H1 (cell line): ENCODE data around the gene TNPO3. TPM values are rescaled to one million over a fixed set of nuclear protein-coding genes. Genes with fewer than 3 reads are reported as not detected.

ENCODE experiments used
- CTCF ChIA-PET: fragments of 300-600 bp; sonication (Branson Sonifier 250); formaldehyde crosslinking; loops from one replicate; lab custom pipeline; 2021; ENCODE audit not compliant: partially characterized antibody; lab: Charles Lee
- POLR2A ChIA-PET: fragments of 300-600 bp; sonication (Branson Sonifier 250); formaldehyde crosslinking; loops from one replicate; lab custom pipeline; 2021; ENCODE audit warnings: inconsistent platforms; ENCODE audit not compliant: partially characterized antibody; lab: Charles Lee
- DNase-seq, 2 experiments: peaks; one replicate each; pipeline versions ENCODE4 v3.0.0 to v3.0.0-alpha.2; 2010 to 2022; ENCODE audit warnings: low spot score in 2 of 2, low read depth in 1 of 2, mixed read lengths in 1 of 2
- FAIRE-seq: peaks from 2 replicates; lab custom pipeline; 2011; peaks lifted over from hg19 to GRCh38; lab: Jason Lieb, UNC
- H2AFZ ChIP-seq: 2 replicates; pipeline ENCODE4 v1.8.1; 2012; ENCODE audit warnings: low read length, inconsistent platforms
- H2AK5ac ChIP-seq: 2 replicates; pipeline ENCODE4 v1.6.1; 2013; ENCODE audit warnings: low read depth, low read length
- H2BK120ac ChIP-seq: replicated peaks from 2 replicates; pipeline ENCODE3; 2013; ENCODE audit warnings: low read depth, low read length, inconsistent platforms
- H2BK12ac ChIP-seq: 2 replicates; pipeline ENCODE4 v1.6.1; 2013; ENCODE audit warnings: low read depth, low read length
- H2BK15ac ChIP-seq: 2 replicates; pipeline ENCODE4 v1.6.1; 2013; ENCODE audit warnings: low read length
- H2BK20ac ChIP-seq: 2 replicates; pipeline ENCODE4 v1.6.1; 2013; ENCODE audit warnings: low read length
- H2BK5ac ChIP-seq: 2 replicates; pipeline ENCODE4 v1.6.1; 2013; ENCODE audit warnings: low read depth, low read length
- H3K14ac ChIP-seq: 2 replicates; pipeline ENCODE4 v1.6.1; 2013; ENCODE audit warnings: inconsistent platforms; ENCODE audit not compliant: insufficient read length
- H3K18ac ChIP-seq: 2 replicates; pipeline ENCODE4 v1.6.1; 2013; ENCODE audit warnings: low read length; ENCODE audit errors: extremely low read depth
- H3K23ac ChIP-seq: 2 replicates; pipeline ENCODE4 v1.6.1; 2013; ENCODE audit warnings: inconsistent platforms; ENCODE audit not compliant: insufficient read length
- H3K23me2 ChIP-seq: 2 replicates; pipeline ENCODE4 v1.6.1; 2013; ENCODE audit warnings: low read depth, low read length
- H3K27ac ChIP-seq: 2 replicates; pipeline ENCODE4 v1.6.1; 2011; ENCODE audit warnings: low read depth, low read length, inconsistent platforms
- H3K27me3 ChIP-seq, 4 experiments: replicated peaks in 1 of 4; 1 replicate in 1 of 4; 2 replicates in 3 of 4; pipeline versions ENCODE4 v1.6.1 to v1.8.1; 2011 to 2013; ENCODE audit warnings: low read length in 3 of 4, mild to moderate bottlenecking in 3 of 4, inconsistent platforms in 2 of 4, mixed read lengths in 2 of 4, moderate library complexity in 1 of 4; ENCODE audit not compliant: control insufficient read depth in 3 of 4, insufficient read depth in 3 of 4; ENCODE audit errors: extremely low read depth in 1 of 4
- H3K36me3 ChIP-seq, 4 experiments: 2 replicates each; pipeline versions ENCODE4 v1.6.1 to v1.8.1; 2011 to 2013; ENCODE audit warnings: mild to moderate bottlenecking in 4 of 4, low read length in 3 of 4, moderate library complexity in 2 of 4, control low read depth in 1 of 4, inconsistent platforms in 1 of 4; ENCODE audit not compliant: insufficient read depth in 4 of 4, control insufficient read depth in 2 of 4
- H3K4ac ChIP-seq: replicated peaks from 2 replicates; pipeline ENCODE3; 2013; ENCODE audit warnings: low read length, low read depth, mixed read lengths, inconsistent platforms; ENCODE audit not compliant: insufficient read length
- H3K4me1 ChIP-seq, 4 experiments: replicated peaks in 1 of 4; 1 replicate in 1 of 4; 2 replicates in 3 of 4; pipeline versions ENCODE4 v1.6.1 to v1.8.1; 2011 to 2013; ENCODE audit warnings: low read length in 3 of 4, inconsistent platforms in 2 of 4, mixed read lengths in 1 of 4; ENCODE audit not compliant: insufficient read depth in 4 of 4, control insufficient read depth in 3 of 4
- H3K4me2 ChIP-seq, 2 experiments: 2 replicates each; pipeline versions ENCODE4 v1.6.1 to v1.8.1; 2011 to 2013; ENCODE audit warnings: low read depth in 2 of 2, low read length in 2 of 2, control low read depth in 1 of 2, inconsistent platforms in 1 of 2, mild to moderate bottlenecking in 1 of 2; ENCODE audit not compliant: insufficient read depth in 1 of 2
- H3K4me3 ChIP-seq, 4 experiments: fragments of 200-600, 300-600 bp in 1 of 4; sonication (generic), shearing (Covaris generic), sonication (Bioruptor Twin) in 1 of 4; 2 replicates each; pipeline versions ENCODE4 v1.5.1 to v1.8.1; 2011 to 2016; ENCODE audit warnings: low read length in 4 of 4, low read depth in 3 of 4, control low read depth in 2 of 4, inconsistent platforms in 2 of 4, mild to moderate bottlenecking in 2 of 4, mixed read lengths in 1 of 4, moderate library complexity in 1 of 4; ENCODE audit not compliant: insufficient read depth in 2 of 4; ENCODE audit errors: extremely low read depth in 1 of 4
- H3K56ac ChIP-seq: replicated peaks from 2 replicates; pipeline ENCODE3; 2013; ENCODE audit warnings: low read depth, mild to moderate bottlenecking, mixed read lengths, low read length, inconsistent platforms; ENCODE audit not compliant: insufficient read length
- H3K79me1 ChIP-seq: 2 replicates; pipeline ENCODE4 v1.6.1; 2013; ENCODE audit warnings: low read depth, low read length, control low read depth
- H3K79me2 ChIP-seq, 2 experiments: 2 replicates each; pipeline versions ENCODE4 v1.6.1 to v1.8.1; 2012 to 2013; ENCODE audit warnings: low read length in 2 of 2, mild to moderate bottlenecking in 2 of 2, inconsistent platforms in 1 of 2; ENCODE audit not compliant: insufficient read depth in 2 of 2, control insufficient read depth in 1 of 2
- H3K9ac ChIP-seq, 4 experiments: replicated peaks in 1 of 4; 1 replicate in 1 of 4; 2 replicates in 3 of 4; pipeline versions ENCODE4 v1.6.1 to v1.8.1; 2011 to 2013; ENCODE audit warnings: low read depth in 3 of 4, low read length in 3 of 4, control low read depth in 2 of 4, mild to moderate bottlenecking in 2 of 4, moderate library complexity in 2 of 4, inconsistent platforms in 1 of 4; ENCODE audit errors: extremely low read depth in 1 of 4
- H3K9me3 ChIP-seq, 2 experiments: 2 replicates each; pipeline versions ENCODE4 v1.6.1 to v1.8.1; 2012 to 2013; ENCODE audit warnings: mild to moderate bottlenecking in 2 of 2, moderate library complexity in 2 of 2, control low read depth in 1 of 2, inconsistent platforms in 1 of 2, low read depth in 1 of 2, low read length in 1 of 2, mixed read lengths in 1 of 2; ENCODE audit not compliant: insufficient read depth in 2 of 2
- H4K20me1 ChIP-seq, 2 experiments: replicated peaks in 1 of 2; 2 replicates each; pipeline versions ENCODE3 to v1.8.1; 2011 to 2013; ENCODE audit warnings: inconsistent platforms in 2 of 2, low read length in 2 of 2, mild to moderate bottlenecking in 1 of 2; ENCODE audit not compliant: insufficient read depth in 2 of 2, control insufficient read depth in 1 of 2
- H4K5ac ChIP-seq: 2 replicates; pipeline ENCODE4 v1.6.1; 2013; ENCODE audit warnings: low read length, low read depth, mixed read lengths, inconsistent platforms; ENCODE audit not compliant: insufficient read length
- H4K8ac ChIP-seq: 2 replicates; pipeline ENCODE4 v1.8.0; 2013; ENCODE audit warnings: mild to moderate bottlenecking, moderate library complexity, low read length, inconsistent platforms; ENCODE audit not compliant: insufficient read depth; ENCODE audit errors: extremely low read depth
- H4K91ac ChIP-seq: replicated peaks from 2 replicates; pipeline ENCODE3; 2013; ENCODE audit warnings: low read length, mixed read lengths, inconsistent platforms; ENCODE audit not compliant: insufficient read length
- CHD2 ChIP-seq: IDR thresholded peaks from 2 replicates; pipeline ENCODE4 v1.6.1; 2012; ENCODE audit warnings: low read length, improper control_type of control experiment
- KDM4A ChIP-seq: IDR thresholded peaks from one replicate; pipeline ENCODE4 v1.7.1; 2012; ENCODE audit warnings: low read depth, mild to moderate bottlenecking, moderate library complexity, low read length, inconsistent platforms; ENCODE audit not compliant: severe bottlenecking
- WGBS, 2 experiments: shearing (Covaris generic) in 1 of 2; methylation state at CpG; one replicate each; pipeline versions ENCODE4 v1.1.6 to v1.1.7; 2013 to 2015; ENCODE audit warnings: low lambda C conversion rate in 2 of 2, mixed read lengths in 2 of 2, inconsistent platforms in 1 of 2, low coverage in 1 of 2, missing lambda C conversion rate in 1 of 2; ENCODE audit not compliant: insufficient replicate concordance in 2 of 2, insufficient coverage in 1 of 2, insufficient read length in 1 of 2; ENCODE audit errors: extremely low coverage in 1 of 2, missing lambda C conversion rate in 1 of 2; 5-methylcytosine and 5-hydroxymethylcytosine counted together
- polyA plus RNA-seq, 7 experiments: library from polyadenylated mRNA; depleted of rRNA in 3 of 7; stranded (reverse) in 5 of 7; unstranded in 2 of 7; fragments of >200 nt in 5 of 7; fragments of 200-250 nt in 2 of 7; gene quantifications; 1 replicate in 5 of 7; 2 replicates in 1 of 7; 4 replicates in 1 of 7; pipeline versions ENCODE4 v1.2.1 to v1.2.3, GENCODE V29; 2011 to 2013; ENCODE audit warnings: missing spikeins in 2 of 7, mixed read lengths in 2 of 7
- total RNA-seq: library from RNA; stranded (reverse); fragmentation: NEBNext Ultra II Directional; extraction: Animal tissue kit (Norgen Biotek cat#: 25700); gene quantifications from 2 replicates; pipeline ENCODE4 v1.2.1, GENCODE V29; 2021

TNPO3 gene
- total and polyA plus RNA-seq, 2 of the 8 experiments (the other 6 are each of a cell fraction or from before 2014, with no cell fraction given): 67.6 to 99.2 TPM

GRCh38 chr7:128982105-128982504 is 72.8 kb downstream of the TNPO3 start:
- DNase-seq (no peak), FAIRE-seq (no peak)
- H3K79me2 ChIP-seq: no peaks in the 10 kb centered on the region
- H3K4me1 ChIP-seq: peaks cover 0 to 3% (median 1%) of the 10 kb centered on the region in 4 experiments; a peak in 2 of 7 replicates
- H3K4me2 ChIP-seq: no peak overlapping the region
- no peak overlapping the region for H2BK5ac ChIP-seq
- H3K27ac ChIP-seq: no peak overlapping the region
- ChIA-PET CTCF (no interaction called here), POLR2A (interaction anchor here (1.4 kb wide), 1 partner anchor 34 kb away, joined by 3 read pairs; no protein-coding TSS in a partner anchor)
- no peaks in the 10 kb centered on the region for H4K20me1 ChIP-seq
- 91% methylated on average over 2 of the region's 2 CpGs; no CpG with 5 or more reads in 1 of the 2 experiments for WGBS, 2 experiments
- H2BK120ac ChIP-seq: no peak overlapping the region
- H3K14ac ChIP-seq: no peak overlapping the region
- H2BK20ac ChIP-seq: no peak overlapping the region
- no peak overlapping the region for H2BK15ac ChIP-seq
- H3K23ac ChIP-seq: no peak overlapping the region
- H3K9me3 ChIP-seq: no peaks in the 10 kb centered on the region
- no peak overlapping the region for H4K5ac ChIP-seq
- H3K9ac ChIP-seq: no peak overlapping the region
- no peaks in the 10 kb centered on the region for H3K27me3 ChIP-seq
- no peak overlapping the region for H4K91ac ChIP-seq
- no peak overlapping the region for H3K56ac ChIP-seq
- no peaks in the 10 kb centered on the region for H3K23me2 ChIP-seq
- H3K18ac ChIP-seq: no peak overlapping the region
- H3K36me3 ChIP-seq: peaks cover 18 to 88% (median 46%) of the 10 kb centered on the region in 4 experiments
- H3K79me1 ChIP-seq: no peaks in the 10 kb centered on the region
- no peak overlapping the region for H2AK5ac ChIP-seq
- no peak overlapping the region for H4K8ac ChIP-seq
- H3K4ac ChIP-seq: no peak overlapping the region
- no peak overlapping the region for H3K4me3 ChIP-seq
- no peak overlapping the region for H2BK12ac ChIP-seq
- H2AFZ ChIP-seq: no peak overlapping the region
- TF ChIP-seq KDM4A (no peak), CHD2 (no peak)
